Neural progenitor cell (in vitro differentiated cells): ENCODE data around the gene PRRC2C.
"Not testable (repeated sequence)": the region's sequence is repeated elsewhere in the genome, so short reads cannot be mapped to it uniquely, and the experiment has no call there.

Source experiments
- EZH2 ChIP-seq: fragments of 200-600 bp; sonication (generic); IDR thresholded peaks from 2 replicates; pipeline ENCODE4 v1.6.1; 2017; ENCODE audit warnings: antibody characterized with exemption, mild to moderate bottlenecking, moderate library complexity
- TF ChIP-seq, protein P1 (sequence below): fragments of 200-600 bp; sonication (generic); IDR thresholded peaks from 2 replicates; pipeline ENCODE4 v1.5.1; 2017; ENCODE audit warnings: antibody characterized with exemption, mild to moderate bottlenecking

DNA sequence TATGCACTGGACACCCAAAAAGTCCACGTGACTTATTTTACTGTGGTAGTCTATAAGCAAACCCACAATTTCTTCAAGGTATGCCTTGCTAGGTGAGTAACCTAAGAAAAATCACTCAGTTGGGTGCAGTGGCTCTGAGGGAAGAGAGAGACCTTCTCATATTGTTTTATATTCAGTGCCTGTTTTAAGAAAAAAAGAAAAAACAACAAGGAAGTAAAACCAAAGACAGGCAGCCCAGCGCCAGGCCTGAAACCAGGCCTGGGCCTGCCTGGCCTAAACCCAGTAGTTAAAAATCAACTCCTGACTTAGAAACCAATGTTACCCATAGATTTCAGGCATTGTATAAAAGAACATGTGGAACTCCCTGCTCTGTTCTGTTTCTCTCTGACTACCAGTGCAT lies 115.0 kb downstream of the PRRC2C start:
- TF ChIP-seq, protein P1, sequence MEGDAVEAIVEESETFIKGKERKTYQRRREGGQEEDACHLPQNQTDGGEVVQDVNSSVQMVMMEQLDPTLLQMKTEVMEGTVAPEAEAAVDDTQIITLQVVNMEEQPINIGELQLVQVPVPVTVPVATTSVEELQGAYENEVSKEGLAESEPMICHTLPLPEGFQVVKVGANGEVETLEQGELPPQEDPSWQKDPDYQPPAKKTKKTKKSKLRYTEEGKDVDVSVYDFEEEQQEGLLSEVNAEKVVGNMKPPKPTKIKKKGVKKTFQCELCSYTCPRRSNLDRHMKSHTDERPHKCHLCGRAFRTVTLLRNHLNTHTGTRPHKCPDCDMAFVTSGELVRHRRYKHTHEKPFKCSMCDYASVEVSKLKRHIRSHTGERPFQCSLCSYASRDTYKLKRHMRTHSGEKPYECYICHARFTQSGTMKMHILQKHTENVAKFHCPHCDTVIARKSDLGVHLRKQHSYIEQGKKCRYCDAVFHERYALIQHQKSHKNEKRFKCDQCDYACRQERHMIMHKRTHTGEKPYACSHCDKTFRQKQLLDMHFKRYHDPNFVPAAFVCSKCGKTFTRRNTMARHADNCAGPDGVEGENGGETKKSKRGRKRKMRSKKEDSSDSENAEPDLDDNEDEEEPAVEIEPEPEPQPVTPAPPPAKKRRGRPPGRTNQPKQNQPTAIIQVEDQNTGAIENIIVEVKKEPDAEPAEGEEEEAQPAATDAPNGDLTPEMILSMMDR: not testable (repeated sequence)
- not testable (repeated sequence) for TF ChIP-seq EZH2
